Dedifferentiated amniotic fluid mesenchymal stem cell (primary cell): Measurements from ENCODE around the gene RASA3.
A peak's percentile ranks its signal among the peaks of the same experiment; 100 is the strongest.

ENCODE experiments used
- DNase-seq: peaks from one replicate; pipeline ENCODE4 v3.0.0-alpha.2; 2016; ENCODE audit errors: extremely low spot score

Gene RASA3

DNA sequence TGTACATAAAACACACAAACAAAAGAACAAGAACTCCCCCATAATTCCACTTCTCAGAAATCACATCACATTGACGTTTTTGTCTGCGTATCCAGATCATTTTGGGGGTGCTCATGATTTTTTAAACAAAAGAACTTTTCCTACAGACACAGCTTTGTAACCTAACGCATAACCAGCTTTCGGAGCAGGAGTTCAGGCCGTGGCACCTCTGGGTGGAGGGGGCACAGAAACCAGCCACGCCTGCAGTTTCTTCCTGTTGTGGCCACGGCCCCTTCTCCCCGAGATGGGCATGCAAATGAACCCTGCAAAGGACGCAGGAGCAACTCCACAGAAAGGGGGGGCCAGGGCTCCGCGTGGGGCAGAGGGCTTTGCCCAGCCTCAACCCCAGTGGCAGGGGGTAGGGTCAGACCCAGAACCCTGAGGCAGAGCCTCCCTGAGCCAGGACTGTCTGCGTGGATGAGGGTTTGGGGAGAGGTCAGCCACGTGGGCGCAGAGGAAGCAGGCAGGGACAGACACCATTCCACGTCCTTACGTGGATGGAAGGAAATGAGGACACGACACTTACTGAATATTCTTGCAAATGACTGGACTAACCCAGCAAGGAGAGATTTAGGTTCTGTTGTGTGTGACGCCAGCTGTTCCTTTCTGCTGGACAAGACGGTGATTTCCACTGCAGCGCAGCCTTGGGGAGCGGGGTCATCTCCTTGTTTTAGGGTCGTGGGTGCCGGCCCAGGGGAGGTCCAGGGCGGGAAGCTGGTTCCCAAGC lies 64.4 kb downstream of the RASA3 start:
- DNase-seq: no peak

DNA sequence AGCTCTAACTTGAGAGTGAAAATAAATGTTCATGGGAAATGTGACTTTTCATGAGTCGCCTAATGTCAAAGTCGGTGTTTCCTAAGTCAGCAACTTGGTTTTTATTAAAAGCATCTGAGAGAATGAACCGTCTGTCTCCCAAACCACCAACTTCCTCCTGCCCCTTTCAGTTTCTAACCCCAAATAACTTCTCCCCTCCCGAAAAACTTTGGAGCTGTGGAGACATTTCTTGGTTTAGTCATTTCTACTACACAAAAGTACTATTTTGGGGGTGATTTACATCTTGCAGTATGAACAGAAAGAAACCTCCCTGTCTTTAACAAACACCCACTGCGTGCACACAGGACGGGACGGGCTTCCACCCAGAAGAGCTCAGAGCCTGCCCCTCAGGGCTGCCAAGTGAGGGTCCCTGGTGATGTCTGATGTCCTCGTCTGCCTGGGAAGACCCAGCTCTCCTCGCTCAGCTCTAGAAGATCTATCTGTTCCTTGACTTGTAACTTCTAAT lies 65.0 kb downstream of the RASA3 start:
- peak; percentile 26 for DNase-seq

DNA sequence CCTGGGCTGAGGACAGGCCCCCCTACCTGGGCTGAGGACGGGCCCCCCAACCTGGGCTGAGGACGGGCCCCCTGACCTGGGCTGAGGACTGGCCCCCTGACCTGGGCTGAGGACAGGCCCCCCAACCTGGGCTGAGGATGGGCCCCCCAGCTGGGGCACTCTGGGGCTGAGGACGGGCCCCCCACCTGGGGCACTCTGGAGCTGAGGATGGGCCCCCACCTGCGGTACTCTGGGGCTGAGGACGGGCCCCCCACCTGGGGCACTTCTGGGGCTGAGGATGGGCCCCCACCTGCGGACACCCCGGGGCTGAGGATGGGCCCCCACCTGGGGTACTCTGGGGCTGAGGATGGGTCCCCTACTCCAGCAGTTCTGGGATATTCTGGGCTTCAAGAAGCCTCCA lies 65.5 kb downstream of the RASA3 start:
- no peak for DNase-seq

DNA sequence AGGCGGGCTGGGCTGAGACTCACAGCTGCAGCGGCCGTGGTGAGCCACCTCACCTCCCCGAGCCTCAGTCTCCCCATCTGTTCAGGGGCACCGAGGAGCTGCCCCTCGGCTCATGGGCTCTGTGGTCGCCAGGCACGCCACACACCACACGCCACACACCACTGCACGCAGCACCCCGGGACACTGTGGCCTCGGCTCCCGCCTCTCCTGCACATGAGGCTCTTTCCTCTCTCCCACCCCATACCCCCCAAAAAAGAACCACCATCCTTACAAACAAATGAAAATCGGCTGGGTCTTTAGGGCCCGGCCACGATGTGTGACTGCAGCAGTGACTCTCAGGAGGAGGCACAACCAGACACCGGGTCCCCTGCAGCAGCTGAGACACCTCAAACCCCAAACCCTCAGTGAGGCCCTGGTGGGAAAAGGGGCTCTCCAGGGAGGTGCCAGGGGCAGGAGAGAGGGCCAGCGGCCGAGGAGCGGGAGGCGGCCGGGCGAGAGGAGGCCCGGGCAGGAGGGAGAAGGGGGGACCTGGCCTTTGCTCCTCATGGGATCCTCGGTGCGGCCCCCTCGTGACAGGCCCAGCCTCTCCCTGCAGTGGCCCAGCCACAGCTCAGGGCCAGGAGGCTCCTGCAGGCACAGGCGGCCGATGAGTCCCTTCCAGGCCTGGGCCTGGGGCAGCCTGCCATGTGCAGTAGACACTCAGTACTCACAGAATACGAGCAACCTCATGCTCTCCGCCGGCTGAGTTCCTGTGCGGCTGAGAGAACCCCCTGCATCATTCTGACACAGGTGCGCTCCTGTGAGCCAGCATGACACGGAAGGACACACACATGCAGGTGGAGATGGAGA lies 66.3 kb downstream of the RASA3 start:
- DNase-seq: no peak

DNA sequence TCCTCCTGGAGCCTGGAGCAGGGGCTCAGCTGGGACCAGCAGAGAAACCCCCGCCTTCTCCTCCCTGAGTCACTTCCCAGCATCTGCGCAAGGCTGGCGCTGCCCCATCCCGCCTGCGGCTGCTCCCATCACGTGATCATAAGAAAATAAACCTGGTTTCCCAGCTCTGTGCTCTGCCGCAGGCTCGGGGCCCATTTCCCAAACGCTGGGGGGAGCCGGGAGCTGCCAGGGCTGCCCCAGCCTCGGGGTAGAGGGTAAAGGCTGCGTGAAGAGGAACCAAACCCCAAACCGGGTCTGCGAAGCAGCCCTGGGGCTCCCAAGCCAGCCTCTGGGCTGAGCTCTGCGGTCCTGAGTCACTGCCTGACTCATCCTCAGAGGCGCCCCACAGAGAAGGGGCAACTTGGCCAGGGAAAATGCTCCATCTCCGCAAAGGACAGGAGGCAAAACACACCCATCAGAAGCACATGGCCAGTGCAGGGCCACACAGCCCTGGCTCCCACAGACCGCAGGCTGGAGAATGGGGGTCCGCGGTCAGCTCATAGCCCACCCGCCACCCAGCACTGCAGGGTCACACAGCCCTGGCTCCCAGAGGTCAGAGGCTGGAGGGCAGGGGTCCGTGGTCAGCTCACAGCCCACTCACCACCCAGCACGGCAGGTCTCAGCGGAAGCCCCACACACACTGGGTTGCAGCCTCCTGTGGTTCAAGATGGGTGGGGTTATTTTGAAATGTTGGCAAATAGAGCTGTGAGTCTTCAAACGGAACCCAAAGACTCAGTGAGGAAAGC lies 67.1 kb downstream of the RASA3 start:
- peak; percentile 97 for DNase-seq

DNA sequence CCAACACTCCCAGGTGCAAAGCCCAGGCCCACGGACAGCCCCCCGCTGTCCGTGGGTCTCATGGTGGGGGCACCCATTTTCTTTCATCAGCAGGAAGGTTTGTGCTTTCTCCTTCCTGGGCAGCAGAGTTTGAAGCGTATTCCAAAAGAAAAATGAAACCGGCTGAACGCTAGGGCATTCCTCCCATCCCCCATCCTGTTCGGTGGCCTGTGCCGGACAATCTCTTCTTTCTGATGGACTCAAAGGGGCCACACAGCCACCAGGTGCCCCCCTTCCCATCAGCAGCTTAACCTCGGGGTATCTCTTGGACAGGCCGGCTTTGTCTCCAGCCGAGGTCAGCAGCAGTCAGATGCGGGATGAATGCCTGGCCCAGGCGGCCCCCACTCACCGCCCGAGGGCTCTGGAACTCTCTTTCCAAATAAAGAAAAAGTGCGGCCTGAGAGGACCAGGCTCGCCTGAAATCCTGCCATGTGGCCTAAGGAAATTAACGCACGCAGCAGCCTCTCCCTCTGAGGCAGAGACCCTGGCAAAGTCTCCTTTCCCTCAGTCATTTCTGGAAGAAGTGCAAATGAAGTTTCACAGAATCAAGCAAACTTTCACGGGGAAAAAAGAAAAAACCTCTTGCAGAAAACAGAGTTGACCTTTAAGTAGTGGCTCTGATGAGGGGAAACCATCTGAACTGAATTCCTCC lies 67.8 kb downstream of the RASA3 start:
- DNase-seq: no peak

DNA sequence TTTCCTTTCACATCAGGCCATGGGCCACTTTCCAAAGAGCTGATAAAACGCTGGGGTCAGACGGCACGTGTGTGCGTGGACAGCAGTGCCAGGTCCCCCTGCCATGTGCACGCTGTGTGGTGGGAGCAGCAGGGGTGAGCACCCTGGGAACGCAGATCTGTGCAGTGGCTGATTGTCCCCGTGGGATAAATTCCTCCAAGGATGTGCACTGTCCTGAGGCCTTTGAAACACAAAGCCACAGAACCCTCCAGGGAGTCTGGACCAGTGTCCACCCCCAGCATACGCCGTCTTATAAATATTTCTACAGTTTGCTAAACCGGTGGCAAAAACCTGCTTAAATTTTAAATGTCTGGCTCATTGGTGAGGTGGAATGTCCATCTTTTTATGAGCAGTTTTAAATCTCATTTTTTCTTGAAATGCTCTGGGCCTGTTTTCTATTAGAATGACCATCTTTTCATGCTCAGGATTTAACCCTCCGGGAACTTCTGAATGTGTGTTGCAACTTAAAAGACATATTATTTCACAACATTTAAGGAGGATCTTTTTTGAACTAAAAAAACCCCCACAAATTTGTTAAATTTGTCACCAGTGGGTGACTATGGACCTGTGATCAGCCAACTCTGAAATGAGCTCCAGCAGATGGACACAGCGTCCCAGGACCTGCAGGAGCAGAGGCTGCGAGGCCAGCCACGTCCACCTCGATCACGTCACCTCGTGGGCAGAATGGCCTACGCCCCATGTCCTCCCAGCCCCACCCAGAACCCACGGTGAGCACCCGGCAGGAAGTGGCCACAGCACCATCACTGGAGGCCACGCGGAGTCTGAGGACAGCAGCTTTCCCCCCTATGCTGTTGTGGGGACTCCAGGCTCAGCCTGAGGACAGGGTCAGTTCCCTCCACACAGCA lies 68.6 kb downstream of the RASA3 start:
- DNase-seq: peak; percentile 29

DNA sequence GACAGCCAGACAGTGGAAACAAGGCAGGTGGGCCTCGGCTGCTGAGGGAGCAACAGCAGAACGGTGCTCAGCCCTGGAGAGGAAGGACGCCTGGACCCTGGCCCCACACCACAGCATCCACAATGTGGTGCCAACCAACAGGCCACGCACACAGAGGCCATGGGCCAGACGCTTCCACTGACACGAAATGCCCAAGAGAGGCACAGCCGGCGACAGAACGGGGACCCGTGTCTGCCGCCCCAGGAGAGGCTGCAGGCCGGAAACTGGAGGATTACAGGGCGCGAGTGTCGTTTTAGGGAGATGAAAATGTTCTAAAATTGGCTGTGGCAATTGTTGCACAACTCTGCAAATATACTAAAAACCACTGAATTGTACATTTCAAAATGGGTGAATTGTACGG lies 69.7 kb downstream of the RASA3 start:
- no peak for DNase-seq

DNA sequence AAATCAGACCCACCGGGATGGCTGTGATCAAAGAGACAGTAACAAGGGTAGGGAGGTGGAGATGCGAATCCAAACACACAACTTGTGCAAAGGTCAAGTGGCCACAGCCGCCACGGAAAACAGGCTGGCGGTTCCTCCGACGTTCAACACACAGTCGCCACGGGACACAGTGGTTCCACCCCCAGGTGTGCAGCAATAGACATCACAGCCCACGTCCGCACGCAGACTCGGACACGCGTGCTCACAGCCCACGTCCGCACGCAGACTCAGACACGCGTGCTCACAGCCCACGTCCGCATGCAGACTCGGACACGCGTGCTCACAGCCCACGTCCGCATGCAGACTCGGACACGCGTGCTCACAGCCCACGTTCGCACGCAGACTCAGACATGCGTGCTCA lies 70.1 kb downstream of the RASA3 start:
- DNase-seq: no peak

DNA sequence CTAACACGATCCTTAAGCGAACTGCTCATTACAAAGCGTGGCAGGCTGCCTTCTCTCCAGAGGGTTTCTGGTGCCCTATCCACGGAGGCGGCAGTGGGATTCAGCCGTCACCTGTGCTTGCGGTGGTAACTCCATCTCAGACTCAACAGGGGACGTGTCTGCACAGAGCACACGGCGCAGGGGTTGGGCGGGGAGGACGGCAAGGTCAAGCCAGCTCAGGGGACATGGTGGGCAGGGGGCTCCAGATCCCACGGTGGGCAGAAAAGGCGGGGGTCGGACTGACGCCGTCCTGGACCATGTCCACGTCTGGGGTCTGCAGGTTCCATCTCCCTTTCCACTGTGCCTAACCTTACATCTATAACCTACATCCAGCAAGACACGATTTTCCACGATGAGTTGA lies 70.7 kb downstream of the RASA3 start:
- no peak for DNase-seq

DNA sequence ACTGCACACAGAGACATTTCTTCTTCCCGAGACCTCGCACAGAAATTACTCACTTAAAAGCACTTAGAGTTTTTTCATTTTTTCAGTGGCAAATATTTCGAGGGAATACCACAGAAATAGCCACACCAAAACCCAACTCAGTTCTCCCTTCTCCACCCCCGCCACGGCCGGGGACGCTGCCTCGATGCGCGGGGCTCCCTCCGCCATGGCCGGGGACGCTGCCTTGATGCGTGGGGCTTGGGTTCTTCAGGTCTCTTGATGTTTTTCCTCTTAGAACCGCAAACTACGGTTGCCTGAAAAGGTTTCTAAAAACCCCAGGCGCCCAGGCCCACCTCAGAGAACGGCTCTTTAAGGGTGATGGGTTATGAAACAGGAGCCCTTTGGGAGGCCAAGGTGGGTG lies 71.4 kb downstream of the RASA3 start:
- DNase-seq: no peak

DNA sequence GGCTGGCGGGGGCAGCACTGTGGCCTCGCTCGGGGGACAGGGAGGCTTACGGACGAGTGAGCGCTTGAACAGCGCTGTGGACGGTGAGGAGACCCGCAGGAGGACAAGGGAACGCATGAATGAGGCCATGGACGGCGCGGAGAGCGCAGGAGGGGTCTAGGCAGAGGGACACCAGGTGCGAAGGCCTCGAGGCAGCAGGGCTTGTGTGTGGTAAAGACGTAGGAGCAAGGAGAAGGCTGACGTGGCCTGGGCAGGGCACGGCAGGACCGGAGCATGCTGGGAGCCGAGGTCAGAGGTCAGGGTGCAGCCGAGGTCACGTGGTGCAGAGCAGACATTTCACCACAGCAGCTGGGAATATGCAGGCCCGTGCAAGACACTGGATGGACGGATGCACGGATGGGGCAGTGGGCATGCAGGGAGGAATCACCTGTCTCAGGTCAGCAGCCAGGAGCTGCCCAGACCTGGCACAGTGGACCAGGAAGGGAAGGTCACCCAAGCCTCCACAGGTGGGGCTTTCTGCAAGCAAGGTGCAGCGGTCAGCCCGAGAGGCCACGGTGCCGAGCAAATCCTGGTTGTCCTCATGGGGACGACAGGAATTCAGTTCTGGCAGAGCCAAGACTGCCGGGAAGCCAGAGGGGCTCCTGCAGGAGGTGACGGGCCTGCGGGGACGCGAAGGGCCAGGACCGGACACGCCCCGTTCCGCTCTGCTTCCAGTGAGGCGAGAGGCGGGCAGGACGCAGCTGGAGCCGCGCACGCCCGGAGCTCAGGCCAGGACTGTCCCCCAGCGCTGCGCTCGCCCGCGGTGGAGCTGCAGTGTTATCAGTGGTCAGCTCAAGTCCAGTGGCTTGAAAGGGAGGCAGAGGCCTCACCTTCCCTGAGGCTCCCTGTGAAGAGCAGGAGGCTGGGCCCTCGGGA lies 72.2 kb downstream of the RASA3 start:
- DNase-seq: no peak

DNA sequence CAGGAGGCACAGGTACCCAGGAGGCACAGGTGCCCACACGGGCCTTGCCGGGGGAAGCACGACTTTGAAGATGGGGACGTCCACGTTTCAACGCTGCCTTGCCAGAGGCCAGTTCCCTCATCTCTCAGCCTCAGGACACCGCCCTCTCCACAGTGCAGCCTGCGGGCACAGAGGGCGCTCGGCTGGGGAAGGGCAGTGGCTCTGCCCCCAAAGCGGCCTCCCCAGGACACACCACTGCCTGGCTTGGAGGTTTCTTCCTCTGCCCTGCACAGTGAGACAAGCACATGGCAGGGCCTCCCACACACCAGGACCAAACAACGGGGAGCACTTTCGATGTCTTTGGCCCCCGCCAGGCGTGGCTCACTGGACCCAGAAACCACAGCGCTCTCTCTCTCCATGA lies 73.0 kb downstream of the RASA3 start:
- DNase-seq: no peak

DNA sequence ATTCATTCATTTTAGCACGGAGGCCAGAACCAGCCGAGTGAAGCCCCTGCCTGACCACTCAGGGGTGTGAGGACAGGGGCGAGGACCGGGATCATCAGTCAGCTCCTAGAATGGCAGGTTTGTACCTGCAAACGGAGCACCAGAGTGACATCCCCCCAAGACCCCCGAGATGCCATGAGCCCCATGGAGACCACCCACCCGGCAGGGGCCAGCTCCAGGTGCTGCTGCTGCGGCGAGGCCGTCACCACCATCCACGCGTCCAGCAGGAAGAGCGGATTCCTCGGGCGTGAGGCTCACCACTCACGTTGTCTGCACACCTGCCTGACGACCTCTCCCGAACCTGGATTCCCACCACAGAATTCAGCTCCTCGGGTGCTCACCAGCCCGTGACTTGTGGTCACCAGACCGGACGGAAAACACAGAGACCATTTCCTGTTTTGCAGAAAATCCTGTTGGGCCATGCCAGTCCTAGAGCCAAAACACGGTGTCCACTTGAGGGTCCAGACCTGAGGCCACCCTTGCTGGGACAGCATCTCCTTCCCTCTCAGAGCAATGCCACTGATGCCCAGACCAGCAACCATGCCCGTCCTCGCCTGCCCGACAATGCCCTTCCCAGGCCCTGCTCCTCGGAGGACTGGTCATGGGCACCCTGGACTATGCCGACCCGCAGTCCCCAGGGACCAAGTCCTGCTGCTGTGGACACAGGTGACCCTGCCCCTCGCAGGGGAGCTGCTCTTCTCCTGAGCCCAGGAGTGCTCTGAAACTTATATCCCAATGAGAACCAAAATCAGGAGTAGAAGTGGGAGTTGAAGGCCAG lies 74.2 kb downstream of the RASA3 start:
- no peak for DNase-seq

DNA sequence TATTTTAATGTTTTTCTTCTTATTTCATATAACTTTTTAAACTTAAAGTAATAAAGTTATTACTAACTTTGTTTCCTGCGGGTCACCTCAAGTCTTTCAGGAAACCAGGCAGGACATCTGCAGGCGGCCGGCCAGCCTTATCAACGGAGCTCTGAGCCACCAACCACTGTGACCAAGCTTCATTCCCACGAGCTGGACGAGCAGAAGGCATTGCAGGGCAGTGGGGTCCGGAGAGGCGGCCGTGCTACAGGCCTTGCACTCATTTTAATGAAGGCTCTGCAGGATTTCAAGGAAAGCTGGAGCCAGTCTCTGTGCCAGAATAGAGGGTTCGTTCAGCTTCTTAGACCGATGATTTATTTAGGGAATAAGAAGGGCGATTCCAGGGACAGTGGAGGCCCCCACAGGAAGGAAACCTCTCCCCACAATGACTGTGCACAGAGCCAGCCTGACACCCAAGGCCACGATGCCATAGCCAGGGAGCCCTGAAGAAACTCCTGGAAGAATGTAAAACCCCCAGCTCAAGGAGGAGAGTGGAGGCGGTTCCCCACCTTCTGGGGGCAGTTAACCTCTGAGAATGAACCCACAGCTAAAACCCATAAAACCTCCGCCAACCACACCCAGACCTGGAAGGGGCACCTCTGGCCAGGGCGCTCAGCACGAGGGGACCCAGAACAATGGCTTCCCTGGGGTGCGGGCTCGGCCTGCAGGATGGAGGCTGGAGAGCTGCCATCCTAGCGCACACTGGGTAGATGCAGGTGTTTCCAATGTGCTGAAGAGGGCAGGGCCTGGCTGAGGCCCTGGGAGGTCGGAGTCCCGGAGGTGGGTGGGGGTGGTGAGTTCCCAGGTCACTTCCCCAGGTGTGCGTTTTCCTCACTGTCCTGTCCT lies 75.0 kb downstream of the RASA3 start:
- no peak for DNase-seq

DNA sequence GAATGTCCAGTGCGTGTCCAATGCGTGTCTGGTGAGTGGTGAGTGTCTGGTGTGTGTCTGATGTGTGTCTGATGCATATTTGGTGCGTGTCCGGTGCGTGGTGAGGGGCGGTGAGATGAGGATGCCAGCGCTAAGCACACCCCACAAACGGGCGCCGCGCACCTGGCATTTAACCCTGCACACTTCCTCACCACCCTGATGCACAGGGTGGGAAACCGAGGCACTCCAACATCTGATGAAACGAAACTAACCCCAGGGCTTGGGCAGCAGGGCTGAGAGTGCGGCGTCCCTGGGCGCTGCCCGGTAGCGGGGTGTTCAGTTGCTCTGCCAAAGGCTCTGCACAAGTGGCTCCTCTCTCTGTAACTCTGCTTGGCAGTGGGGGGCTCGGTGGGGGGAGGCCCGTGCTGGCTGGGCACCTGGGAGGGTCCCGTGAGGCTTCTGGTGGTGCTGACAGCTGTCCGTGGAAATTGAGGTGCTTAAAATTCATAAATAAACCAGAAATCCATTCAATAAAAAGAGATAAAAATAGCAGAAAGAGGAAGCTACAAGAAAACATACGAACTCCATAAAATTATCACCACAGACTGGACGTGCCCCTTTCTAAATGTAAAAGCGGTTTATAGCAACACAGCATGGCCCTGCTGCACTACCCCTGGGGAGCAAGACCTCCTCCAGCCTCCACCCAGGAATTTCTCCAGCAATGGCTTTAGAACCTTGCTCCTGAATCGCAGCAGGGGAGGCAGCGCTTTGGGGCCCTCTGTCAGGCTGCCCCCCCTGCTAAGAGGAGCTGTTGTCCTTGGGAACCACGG lies 76.0 kb downstream of the RASA3 start:
- no peak for DNase-seq

DNA sequence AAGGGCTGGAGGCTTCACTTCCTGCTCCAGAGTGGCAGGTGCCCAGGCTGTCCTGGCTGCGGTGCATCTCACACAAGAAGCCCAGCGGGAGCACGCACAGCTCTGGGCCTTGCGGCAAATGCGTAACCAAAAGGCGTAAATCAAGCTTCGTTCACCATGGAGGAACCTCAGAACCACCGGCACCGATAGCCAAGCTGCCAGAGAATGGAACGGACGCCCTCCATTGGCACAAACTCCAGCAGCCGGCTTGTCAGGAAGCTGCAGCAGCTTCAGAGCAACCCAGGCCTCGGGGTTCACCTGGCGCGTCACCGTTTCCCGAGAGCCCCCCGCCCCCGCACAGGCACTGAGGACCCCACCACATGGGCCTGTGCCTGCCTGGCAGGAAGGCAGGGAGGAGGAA lies 76.7 kb downstream of the RASA3 start:
- DNase-seq: no peak
